ENCODE data around the gene GDF3.
"Not testable (repeated sequence)": the region's sequence is repeated elsewhere in the genome, so short reads cannot be mapped to it uniquely, and the experiment has no call there.

Gene GDF3

DNA sequence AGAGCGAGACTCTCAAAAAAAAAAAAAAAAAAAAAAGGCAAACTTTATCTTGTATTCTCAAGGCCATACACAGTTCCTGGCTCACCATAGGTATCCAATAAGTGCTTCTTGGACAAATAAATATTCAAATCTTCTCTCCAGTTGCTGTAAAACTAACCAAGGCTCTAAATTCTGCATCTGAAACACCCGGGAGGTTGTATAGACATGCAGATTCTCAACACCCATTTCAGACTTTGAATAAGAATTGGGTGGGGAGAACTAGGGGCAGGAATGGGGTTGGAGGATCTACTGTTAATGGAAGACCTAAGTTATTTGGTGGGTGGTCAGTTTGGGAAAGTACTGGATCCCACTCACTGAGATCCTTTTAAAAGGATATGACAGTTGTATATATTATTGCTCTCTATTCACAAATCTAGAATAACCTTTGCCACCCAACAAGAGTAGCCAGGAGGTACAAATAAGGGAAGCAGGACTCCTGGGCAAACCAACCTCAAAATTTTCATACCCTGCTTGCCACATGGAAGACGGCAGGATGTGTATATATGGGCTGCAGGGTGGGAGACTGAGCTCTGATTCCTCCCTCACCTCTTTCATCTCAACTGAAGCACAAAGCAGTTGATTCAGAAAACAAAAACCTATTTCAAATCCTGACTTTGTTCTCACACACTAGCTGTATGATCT lies 879 bp downstream of the GDF3 start:
- no peak overlapping the region for H3K4me3 ChIP-seq (ENCODE audit: low read depth, low read length)
- TF ChIP-seq CTCF (IDR thresholded peaks at IDR 0.05; ENCODE audit: low read depth, low read length, missing control alignments), result no peak
- no peak for DNase-seq (ENCODE audit: low read depth)

DNA sequence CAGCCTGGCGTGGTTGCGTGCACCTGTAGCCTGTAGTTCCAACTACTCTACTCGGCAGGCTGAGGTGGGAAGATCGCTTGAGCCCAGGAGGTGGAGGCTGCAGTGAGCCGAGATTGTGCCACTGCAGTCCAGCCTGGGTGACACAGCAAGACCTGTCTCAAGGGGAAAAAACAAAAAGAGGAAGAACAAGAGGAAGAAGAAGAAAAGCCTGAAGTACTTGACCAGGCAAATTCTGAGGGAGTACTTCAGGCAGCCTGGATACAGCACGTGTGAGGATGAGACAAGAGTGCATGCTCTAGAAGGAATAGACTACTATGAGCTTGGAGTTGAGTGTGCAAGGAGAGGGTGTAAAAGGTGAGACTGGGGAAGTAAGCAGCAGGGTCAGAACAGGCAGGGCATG lies 1.8 kb downstream of the GDF3 start:
- H3K4me3 ChIP-seq (ENCODE audit: low read depth, low read length), result no peak overlapping the region
- DNase-seq (ENCODE audit: low read depth), result no peak
- TF ChIP-seq CTCF (IDR thresholded peaks at IDR 0.05; ENCODE audit: low read depth, low read length, missing control alignments), result no peak

GRCh38 chr12:7681535-7681934 lies 14.0 kb downstream of the GDF3 start:
- no peak for DNase-seq (ENCODE audit: low read depth)
- no peak overlapping the region for H3K4me3 ChIP-seq (ENCODE audit: low read depth, low read length)
- TF ChIP-seq CTCF (IDR thresholded peaks at IDR 0.05; ENCODE audit: low read depth, low read length, missing control alignments), result no peak

DNA sequence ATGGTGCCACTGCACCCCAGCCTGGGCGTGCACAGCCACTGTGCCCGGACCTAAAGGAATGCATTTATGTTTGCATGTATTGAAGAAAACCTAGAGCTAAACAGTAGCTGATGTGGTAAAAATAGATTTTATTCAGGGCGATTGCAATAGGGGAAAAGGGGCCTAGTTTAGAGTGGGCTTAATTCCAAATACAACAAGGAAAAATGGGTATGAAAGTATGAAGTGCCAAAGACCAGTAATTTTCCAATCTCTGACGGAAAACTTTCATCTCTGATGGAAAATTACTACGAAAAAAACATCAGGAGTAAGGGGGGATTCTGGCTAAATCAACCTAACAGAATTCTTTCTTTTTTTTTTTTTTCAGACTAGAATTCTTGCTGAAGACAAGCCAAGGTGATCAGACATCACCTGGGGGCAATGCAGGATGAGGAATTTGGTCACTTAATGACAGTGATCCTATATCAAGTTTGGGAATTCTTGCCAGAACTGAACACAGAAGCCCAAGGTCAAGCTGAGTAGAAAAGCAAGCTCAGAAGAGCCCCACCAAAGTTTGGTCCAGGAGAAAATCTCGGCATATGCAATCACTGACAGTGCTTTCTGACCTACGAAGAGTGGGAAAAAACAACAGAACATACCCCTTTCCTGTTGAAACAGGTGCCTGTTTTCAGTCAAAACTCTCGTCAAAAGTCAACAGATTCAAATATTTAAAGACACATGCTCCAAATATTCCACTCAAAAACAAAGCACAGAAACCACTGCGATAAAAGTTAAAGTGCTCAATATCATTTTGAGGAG lies 16.1 kb downstream of the GDF3 start:
- no peak overlapping the region for H3K4me3 ChIP-seq (ENCODE audit: low read depth, low read length)
- DNase-seq (ENCODE audit: low read depth), result no peak
- TF ChIP-seq CTCF (IDR thresholded peaks at IDR 0.05; ENCODE audit: low read depth, low read length, missing control alignments), result no peak

- TF ChIP-seq CTCF (IDR thresholded peaks at IDR 0.05; ENCODE audit: low read depth, low read length, missing control alignments), result no peak
- DNase-seq (ENCODE audit: low read depth), result no peak
- H3K4me3 ChIP-seq (ENCODE audit: low read depth, low read length), result no peak overlapping the region
These were observed 16.8 kb downstream of the GDF3 start for GRCh38 chr12:7678744-7679143.

DNA sequence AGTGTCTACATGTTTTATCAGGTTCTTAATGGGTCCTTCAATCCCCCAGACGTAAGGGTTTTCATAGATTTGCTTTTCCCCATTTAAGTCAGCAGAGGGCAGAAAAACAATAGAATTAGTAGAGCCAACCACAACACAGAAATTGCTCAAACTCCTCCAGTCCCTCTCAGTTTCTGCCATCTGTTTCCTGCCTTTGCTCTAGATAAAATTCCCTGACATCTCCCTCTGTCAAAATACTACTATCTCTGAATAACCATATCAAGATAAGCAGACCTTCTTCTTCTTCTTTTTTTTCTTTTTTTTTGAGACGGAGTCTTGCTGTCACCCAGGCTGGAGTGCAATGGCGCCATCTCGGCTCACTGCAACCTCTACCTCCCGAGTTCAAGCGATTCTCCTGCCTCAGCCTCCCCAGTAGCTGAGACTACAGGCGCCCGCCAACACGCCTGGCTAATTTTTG lies 18.1 kb downstream of the GDF3 start:
- TF ChIP-seq CTCF (IDR thresholded peaks at IDR 0.05; ENCODE audit: low read depth, low read length, missing control alignments), result peak; percentile 36
- not testable (repeated sequence) for H3K4me3 ChIP-seq (ENCODE audit: low read depth, low read length)
- peak; percentile 7 for DNase-seq (ENCODE audit: low read depth)

DNA sequence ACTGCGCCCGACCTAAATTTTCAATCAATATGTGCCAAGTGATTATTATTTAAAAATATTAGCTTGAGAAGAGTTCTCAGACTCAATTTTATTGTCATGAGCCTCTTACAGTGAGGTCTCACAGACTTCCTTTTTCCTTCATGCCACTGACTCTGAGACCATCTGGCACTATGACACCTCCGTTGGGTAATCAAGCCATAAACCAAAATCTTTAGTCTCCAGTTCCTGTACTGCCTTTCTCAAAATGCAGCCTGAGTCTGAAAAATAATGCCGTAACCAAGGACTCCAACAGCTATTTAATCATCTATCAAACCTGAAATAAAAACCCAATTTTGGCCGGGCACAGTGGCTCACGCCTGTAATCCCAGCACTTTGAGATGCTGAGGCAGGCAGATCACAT lies 20.1 kb downstream of the GDF3 start:
- not testable (repeated sequence) for H3K4me3 ChIP-seq (ENCODE audit: low read depth, low read length); DNase-seq (ENCODE audit: low read depth)

All from GM12864 (cell line).